H1 (cell line): ENCODE data around the gene CCNY. TPM values are rescaled to one million over a fixed set of nuclear protein-coding genes. Genes with fewer than 3 reads are reported as not detected.

ENCODE experiments used
- CTCF ChIA-PET: fragments of 300-600 bp; sonication (Branson Sonifier 250); formaldehyde crosslinking; loops from one replicate; lab custom pipeline; 2021; ENCODE audit not compliant: partially characterized antibody; lab: Charles Lee
- POLR2A ChIA-PET: fragments of 300-600 bp; sonication (Branson Sonifier 250); formaldehyde crosslinking; loops from one replicate; lab custom pipeline; 2021; ENCODE audit warnings: inconsistent platforms; ENCODE audit not compliant: partially characterized antibody; lab: Charles Lee
- DNase-seq, 2 experiments: peaks; one replicate each; pipeline versions ENCODE4 v3.0.0 to v3.0.0-alpha.2; 2010 to 2022; ENCODE audit warnings: low spot score in 2 of 2, low read depth in 1 of 2, mixed read lengths in 1 of 2
- FAIRE-seq: peaks from 2 replicates; lab custom pipeline; 2011; peaks lifted over from hg19 to GRCh38; lab: Jason Lieb, UNC
- H2AFZ ChIP-seq: 2 replicates; pipeline ENCODE4 v1.8.1; 2012; ENCODE audit warnings: low read length, inconsistent platforms
- H2AK5ac ChIP-seq: 2 replicates; pipeline ENCODE4 v1.6.1; 2013; ENCODE audit warnings: low read depth, low read length
- H2BK120ac ChIP-seq: replicated peaks from 2 replicates; pipeline ENCODE3; 2013; ENCODE audit warnings: low read depth, low read length, inconsistent platforms
- H2BK12ac ChIP-seq: 2 replicates; pipeline ENCODE4 v1.6.1; 2013; ENCODE audit warnings: low read depth, low read length
- H2BK15ac ChIP-seq: 2 replicates; pipeline ENCODE4 v1.6.1; 2013; ENCODE audit warnings: low read length
- H2BK20ac ChIP-seq: 2 replicates; pipeline ENCODE4 v1.6.1; 2013; ENCODE audit warnings: low read length
- H2BK5ac ChIP-seq: 2 replicates; pipeline ENCODE4 v1.6.1; 2013; ENCODE audit warnings: low read depth, low read length
- H3K14ac ChIP-seq: 2 replicates; pipeline ENCODE4 v1.6.1; 2013; ENCODE audit warnings: inconsistent platforms; ENCODE audit not compliant: insufficient read length
- H3K18ac ChIP-seq: 2 replicates; pipeline ENCODE4 v1.6.1; 2013; ENCODE audit warnings: low read length; ENCODE audit errors: extremely low read depth
- H3K23ac ChIP-seq: 2 replicates; pipeline ENCODE4 v1.6.1; 2013; ENCODE audit warnings: inconsistent platforms; ENCODE audit not compliant: insufficient read length
- H3K23me2 ChIP-seq: 2 replicates; pipeline ENCODE4 v1.6.1; 2013; ENCODE audit warnings: low read depth, low read length
- H3K27ac ChIP-seq: 2 replicates; pipeline ENCODE4 v1.6.1; 2011; ENCODE audit warnings: low read depth, low read length, inconsistent platforms
- H3K27me3 ChIP-seq, 4 experiments: replicated peaks in 1 of 4; 1 replicate in 1 of 4; 2 replicates in 3 of 4; pipeline versions ENCODE4 v1.6.1 to v1.8.1; 2011 to 2013; ENCODE audit warnings: low read length in 3 of 4, mild to moderate bottlenecking in 3 of 4, inconsistent platforms in 2 of 4, mixed read lengths in 2 of 4, moderate library complexity in 1 of 4; ENCODE audit not compliant: control insufficient read depth in 3 of 4, insufficient read depth in 3 of 4; ENCODE audit errors: extremely low read depth in 1 of 4
- H3K36me3 ChIP-seq, 4 experiments: 2 replicates each; pipeline versions ENCODE4 v1.6.1 to v1.8.1; 2011 to 2013; ENCODE audit warnings: mild to moderate bottlenecking in 4 of 4, low read length in 3 of 4, moderate library complexity in 2 of 4, control low read depth in 1 of 4, inconsistent platforms in 1 of 4; ENCODE audit not compliant: insufficient read depth in 4 of 4, control insufficient read depth in 2 of 4
- H3K4ac ChIP-seq: replicated peaks from 2 replicates; pipeline ENCODE3; 2013; ENCODE audit warnings: low read length, low read depth, mixed read lengths, inconsistent platforms; ENCODE audit not compliant: insufficient read length
- H3K4me1 ChIP-seq, 4 experiments: replicated peaks in 1 of 4; 1 replicate in 1 of 4; 2 replicates in 3 of 4; pipeline versions ENCODE4 v1.6.1 to v1.8.1; 2011 to 2013; ENCODE audit warnings: low read length in 3 of 4, inconsistent platforms in 2 of 4, mixed read lengths in 1 of 4; ENCODE audit not compliant: insufficient read depth in 4 of 4, control insufficient read depth in 3 of 4
- H3K4me2 ChIP-seq, 2 experiments: 2 replicates each; pipeline versions ENCODE4 v1.6.1 to v1.8.1; 2011 to 2013; ENCODE audit warnings: low read depth in 2 of 2, low read length in 2 of 2, control low read depth in 1 of 2, inconsistent platforms in 1 of 2, mild to moderate bottlenecking in 1 of 2; ENCODE audit not compliant: insufficient read depth in 1 of 2
- H3K4me3 ChIP-seq, 4 experiments: fragments of 200-600, 300-600 bp in 1 of 4; sonication (generic), shearing (Covaris generic), sonication (Bioruptor Twin) in 1 of 4; 2 replicates each; pipeline versions ENCODE4 v1.5.1 to v1.8.1; 2011 to 2016; ENCODE audit warnings: low read length in 4 of 4, low read depth in 3 of 4, control low read depth in 2 of 4, inconsistent platforms in 2 of 4, mild to moderate bottlenecking in 2 of 4, mixed read lengths in 1 of 4, moderate library complexity in 1 of 4; ENCODE audit not compliant: insufficient read depth in 2 of 4; ENCODE audit errors: extremely low read depth in 1 of 4
- H3K56ac ChIP-seq: replicated peaks from 2 replicates; pipeline ENCODE3; 2013; ENCODE audit warnings: low read depth, mild to moderate bottlenecking, mixed read lengths, low read length, inconsistent platforms; ENCODE audit not compliant: insufficient read length
- H3K79me1 ChIP-seq: 2 replicates; pipeline ENCODE4 v1.6.1; 2013; ENCODE audit warnings: low read depth, low read length, control low read depth
- H3K79me2 ChIP-seq, 2 experiments: 2 replicates each; pipeline versions ENCODE4 v1.6.1 to v1.8.1; 2012 to 2013; ENCODE audit warnings: low read length in 2 of 2, mild to moderate bottlenecking in 2 of 2, inconsistent platforms in 1 of 2; ENCODE audit not compliant: insufficient read depth in 2 of 2, control insufficient read depth in 1 of 2
- H3K9ac ChIP-seq, 4 experiments: replicated peaks in 1 of 4; 1 replicate in 1 of 4; 2 replicates in 3 of 4; pipeline versions ENCODE4 v1.6.1 to v1.8.1; 2011 to 2013; ENCODE audit warnings: low read depth in 3 of 4, low read length in 3 of 4, control low read depth in 2 of 4, mild to moderate bottlenecking in 2 of 4, moderate library complexity in 2 of 4, inconsistent platforms in 1 of 4; ENCODE audit errors: extremely low read depth in 1 of 4
- H3K9me3 ChIP-seq, 2 experiments: 2 replicates each; pipeline versions ENCODE4 v1.6.1 to v1.8.1; 2012 to 2013; ENCODE audit warnings: mild to moderate bottlenecking in 2 of 2, moderate library complexity in 2 of 2, control low read depth in 1 of 2, inconsistent platforms in 1 of 2, low read depth in 1 of 2, low read length in 1 of 2, mixed read lengths in 1 of 2; ENCODE audit not compliant: insufficient read depth in 2 of 2
- H4K20me1 ChIP-seq, 2 experiments: replicated peaks in 1 of 2; 2 replicates each; pipeline versions ENCODE3 to v1.8.1; 2011 to 2013; ENCODE audit warnings: inconsistent platforms in 2 of 2, low read length in 2 of 2, mild to moderate bottlenecking in 1 of 2; ENCODE audit not compliant: insufficient read depth in 2 of 2, control insufficient read depth in 1 of 2
- H4K5ac ChIP-seq: 2 replicates; pipeline ENCODE4 v1.6.1; 2013; ENCODE audit warnings: low read length, low read depth, mixed read lengths, inconsistent platforms; ENCODE audit not compliant: insufficient read length
- H4K8ac ChIP-seq: 2 replicates; pipeline ENCODE4 v1.8.0; 2013; ENCODE audit warnings: mild to moderate bottlenecking, moderate library complexity, low read length, inconsistent platforms; ENCODE audit not compliant: insufficient read depth; ENCODE audit errors: extremely low read depth
- H4K91ac ChIP-seq: replicated peaks from 2 replicates; pipeline ENCODE3; 2013; ENCODE audit warnings: low read length, mixed read lengths, inconsistent platforms; ENCODE audit not compliant: insufficient read length
- CBX8 ChIP-seq: fragments of 300-800, 300-1000 bp; sonication (generic); IDR thresholded peaks from 2 replicates; pipeline ENCODE4 v1.7.1; 2016; ENCODE audit warnings: low read depth, low read length, borderline replicate concordance
- CEBPB ChIP-seq: IDR thresholded peaks from 2 replicates; pipeline ENCODE4 v1.6.1; 2012; ENCODE audit warnings: low read depth, low read length
- CHD1 ChIP-seq: IDR thresholded peaks from 2 replicates; pipeline ENCODE4 v1.6.1; 2012; ENCODE audit warnings: low read depth, low read length, improper control_type of control experiment
- CHD2 ChIP-seq: IDR thresholded peaks from 2 replicates; pipeline ENCODE4 v1.6.1; 2012; ENCODE audit warnings: low read length, improper control_type of control experiment
- CTBP2 ChIP-seq: IDR thresholded peaks from 2 replicates; pipeline ENCODE4 v1.7.0; 2011; ENCODE audit warnings: borderline replicate concordance, mild to moderate bottlenecking, moderate library complexity, mixed read lengths, low read length; ENCODE audit not compliant: insufficient read depth, insufficient read length
- EZH2 ChIP-seq: fragments of 200-600 bp; sonication (generic); IDR thresholded peaks from 2 replicates; pipeline ENCODE4 v1.7.1; 2012; ENCODE audit warnings: low read depth, mild to moderate bottlenecking, moderate library complexity, low read length, inconsistent platforms; ENCODE audit not compliant: severe bottlenecking
- KDM4A ChIP-seq: IDR thresholded peaks from one replicate; pipeline ENCODE4 v1.7.1; 2012; ENCODE audit warnings: low read depth, mild to moderate bottlenecking, moderate library complexity, low read length, inconsistent platforms; ENCODE audit not compliant: severe bottlenecking
- TBP ChIP-seq: IDR thresholded peaks from 2 replicates; pipeline ENCODE4 v1.6.1; 2011; ENCODE audit warnings: low read depth, low read length, improper control_type of control experiment
- WGBS, 2 experiments: shearing (Covaris generic) in 1 of 2; methylation state at CpG; one replicate each; pipeline versions ENCODE4 v1.1.6 to v1.1.7; 2013 to 2015; ENCODE audit warnings: low lambda C conversion rate in 2 of 2, mixed read lengths in 2 of 2, inconsistent platforms in 1 of 2, low coverage in 1 of 2, missing lambda C conversion rate in 1 of 2; ENCODE audit not compliant: insufficient replicate concordance in 2 of 2, insufficient coverage in 1 of 2, insufficient read length in 1 of 2; ENCODE audit errors: extremely low coverage in 1 of 2, missing lambda C conversion rate in 1 of 2; 5-methylcytosine and 5-hydroxymethylcytosine counted together
- polyA plus RNA-seq, 7 experiments: library from polyadenylated mRNA; depleted of rRNA in 3 of 7; stranded (reverse) in 5 of 7; unstranded in 2 of 7; fragments of >200 nt in 5 of 7; fragments of 200-250 nt in 2 of 7; gene quantifications; 1 replicate in 5 of 7; 2 replicates in 1 of 7; 4 replicates in 1 of 7; pipeline versions ENCODE4 v1.2.1 to v1.2.3, GENCODE V29; 2011 to 2013; ENCODE audit warnings: missing spikeins in 2 of 7, mixed read lengths in 2 of 7
- total RNA-seq: library from RNA; stranded (reverse); fragmentation: NEBNext Ultra II Directional; extraction: Animal tissue kit (Norgen Biotek cat#: 25700); gene quantifications from 2 replicates; pipeline ENCODE4 v1.2.1, GENCODE V29; 2021

The CCNY gene
- total and polyA plus RNA-seq, 2 of the 8 experiments (the other 6 are each of a cell fraction or from before 2014, with no cell fraction given), result 25.3 to 68.2 TPM

GRCh38 chr10:35326466-35327235 is 9.7 kb upstream of the CCNY start:
- ChIA-PET CTCF (interaction anchor here (1.3 to 3.3 kb wide), 2 partner anchors 11 to 18 kb away, joined by 3 to 12 read pairs; no protein-coding TSS in a partner anchor), POLR2A (interaction anchor here (0.6 to 1.2 kb wide), 2 partner anchors 9 to 368 kb away, joined by 3 to 4 read pairs; no protein-coding TSS in a partner anchor)
- Histone ChIP-seq H3K9me3 (no peaks in the 10 kb centered on the region; a peak in 1 of 4 replicates), H3K4me3 (no peak overlapping the region), H3K79me2 (no peaks in the 10 kb centered on the region; a peak in 1 of 4 replicates), H3K36me3 (no peaks in the 10 kb centered on the region), H3K27me3 (no peaks in the 10 kb centered on the region), H3K9ac (no peak overlapping the region), H3K4me1 (peaks cover 0 to 4% (median 3%) of the 10 kb centered on the region in 4 experiments; a peak in 3 of 7 replicates), H4K5ac (no peak overlapping the region), H3K14ac (no peak overlapping the region), H3K27ac (no peak overlapping the region), H3K4me2 (no peak overlapping the region), H2BK15ac (no peak overlapping the region), H2BK12ac (no peak overlapping the region), H4K20me1 (no peaks in the 10 kb centered on the region), H3K18ac (no peak overlapping the region), H3K23ac (no peak overlapping the region), H2BK20ac (no peak overlapping the region), H3K4ac (no peak overlapping the region), H2AFZ (no peak overlapping the region), H2BK5ac (no peak overlapping the region), H2AK5ac (no peak overlapping the region), H3K56ac (no peak overlapping the region), H4K91ac (no peak overlapping the region), H3K23me2 (no peaks in the 10 kb centered on the region), H4K8ac (no peak overlapping the region), H2BK120ac (no peak overlapping the region), H3K79me1 (no peaks in the 10 kb centered on the region)
- TF ChIP-seq CEBPB, result no peak
- no peak for TF ChIP-seq CBX8
- TF ChIP-seq CHD1, result no peak
- TF ChIP-seq KDM4A, result no peak
- TF ChIP-seq CTBP2, result no peak
- no peak for TF ChIP-seq CHD2
- TF ChIP-seq EZH2, result no peak
- no peak for TF ChIP-seq TBP
- 90% methylated on average over 9 of the region's 9 CpGs; no CpG with 5 or more reads in 1 of the 2 experiments for WGBS, 2 experiments
- DNase-seq (no peak), FAIRE-seq (no peak)
